SK-N-SH (cell line): ENCODE data around the gene ILDR1. TPM values are rescaled to one million over a fixed set of nuclear protein-coding genes. Genes with fewer than 3 reads are reported as not detected.
A peak's percentile ranks its signal among the peaks of the same experiment; 100 is the strongest.

Experiments
- CTCF ChIA-PET: fragments of 300-600, 350-600 bp; formaldehyde crosslinking; extraction: SDS; loops from one replicate; lab custom pipeline; 2021; lab: Yijun Ruan, JAX
- POLR2A ChIA-PET: fragments of 350-600 bp; sonication (Branson Sonifier 250); formaldehyde crosslinking; extraction: SDS; loops from one replicate; lab custom pipeline; 2020; ENCODE audit warnings: antibody characterized with exemption, inconsistent platforms; lab: Yijun Ruan, JAX
- DNase-seq: peaks from one replicate; pipeline ENCODE4 v3.0.0; 2012
- H2AFZ ChIP-seq: fragments of 200-600 bp; sonication (generic); 2 replicates; pipeline ENCODE4 v1.8.1; 2016; ENCODE audit warnings: antibody characterized with exemption, mild to moderate bottlenecking, low read depth
- H3F3A ChIP-seq: fragments of 200-600 bp; sonication (generic); replicated peaks from 2 replicates; pipeline ENCODE3; 2016; ENCODE audit warnings: antibody characterized with exemption, mild to moderate bottlenecking; ENCODE audit not compliant: insufficient read depth
- H3K27ac ChIP-seq, 2 experiments: fragments of 200-500 bp in 1 of 2; fragments of 200-600 bp in 1 of 2; sonication (Bioruptor generic) in 1 of 2; sonication (generic), shearing (Covaris generic) in 1 of 2; 2 replicates each; pipeline versions ENCODE4 v1.5.1 to v1.6.1; 2014 to 2016; ENCODE audit warnings: low read depth in 2 of 2, inconsistent platforms in 1 of 2, low read length in 1 of 2, mild to moderate bottlenecking in 1 of 2, mixed read lengths in 1 of 2
- H3K27me3 ChIP-seq: fragments of 200-600 bp; sonication (generic), shearing (Covaris generic); 2 replicates; pipeline ENCODE4 v1.6.1; 2016; ENCODE audit warnings: mixed run types; ENCODE audit not compliant: insufficient read depth
- H3K36me3 ChIP-seq, 2 experiments: fragments of 200-500 bp in 1 of 2; fragments of 200-600 bp in 1 of 2; sonication (Bioruptor generic) in 1 of 2; sonication (generic) in 1 of 2; replicated peaks in 1 of 2; 2 replicates each; pipeline versions ENCODE3 to v1.5.1; 2014 to 2016; ENCODE audit warnings: low read length in 1 of 2, mild to moderate bottlenecking in 1 of 2; ENCODE audit not compliant: insufficient read depth in 2 of 2, control insufficient read depth in 1 of 2
- H3K4me1 ChIP-seq, 2 experiments: fragments of 200-500 bp in 1 of 2; fragments of 200-600 bp in 1 of 2; sonication (Bioruptor generic) in 1 of 2; sonication (generic), shearing (Covaris generic) in 1 of 2; 2 replicates each; pipeline versions ENCODE4 v1.5.1 to v1.6.1; 2014 to 2016; ENCODE audit warnings: low read depth in 1 of 2, low read length in 1 of 2, mixed run types in 1 of 2; ENCODE audit not compliant: insufficient read depth in 2 of 2, control insufficient read depth in 1 of 2
- H3K4me2 ChIP-seq: fragments of 200-600 bp; sonication (generic), shearing (Covaris generic); 2 replicates; pipeline ENCODE4 v1.6.1; 2017; ENCODE audit warnings: mixed run types
- H3K4me3 ChIP-seq, 2 experiments: fragments of 200-500 bp in 1 of 2; fragments of 200-600 bp in 1 of 2; sonication (Bioruptor generic) in 1 of 2; sonication (generic), shearing (Covaris generic) in 1 of 2; 2 replicates each; pipeline versions ENCODE4 v1.5.1 to v1.8.1; 2014 to 2016; ENCODE audit warnings: low read depth in 2 of 2, inconsistent platforms in 1 of 2, low read length in 1 of 2, mild to moderate bottlenecking in 1 of 2, mixed read lengths in 1 of 2, moderate library complexity in 1 of 2
- H3K79me2 ChIP-seq: fragments of 200-600 bp; sonication (generic); 2 replicates; pipeline ENCODE4 v1.8.1; 2017; ENCODE audit warnings: mild to moderate bottlenecking; ENCODE audit not compliant: insufficient read depth
- H3K9ac ChIP-seq: fragments of 200-600 bp; sonication (generic); 2 replicates; pipeline ENCODE4 v1.6.1; 2017; ENCODE audit warnings: mixed run types
- H3K9me2 ChIP-seq: fragments of 200-600 bp; sonication (generic); 2 replicates; pipeline ENCODE4 v1.6.1; 2017; ENCODE audit warnings: mixed run types
- H3K9me3 ChIP-seq: fragments of 200-600 bp; sonication (generic); 2 replicates; pipeline ENCODE4 v1.6.1; 2017; ENCODE audit warnings: mixed run types, mild to moderate bottlenecking, moderate library complexity
- H4K20me1 ChIP-seq: fragments of 200-600 bp; sonication (generic); 2 replicates; pipeline ENCODE4 v1.6.1; 2017; ENCODE audit warnings: mild to moderate bottlenecking, mixed run types; ENCODE audit not compliant: insufficient read depth
- CHD2 ChIP-seq: fragments of 150-350 bp; IDR thresholded peaks from 2 replicates; pipeline ENCODE4 v1.6.1; 2018; ENCODE audit warnings: low read length; ENCODE audit not compliant: partially characterized antibody
- CTCF ChIP-seq: fragments of 200-600 bp; sonication (generic); IDR thresholded peaks from 2 replicates; pipeline ENCODE4 v1.6.1; 2017; ENCODE audit warnings: antibody characterized with exemption, mild to moderate bottlenecking, moderate library complexity
- ELF1 ChIP-seq: IDR thresholded peaks from 2 replicates; pipeline ENCODE4 v1.4.0; 2012
- FOXM1 ChIP-seq: IDR thresholded peaks from 2 replicates; pipeline ENCODE4 v1.4.0; 2012; ENCODE audit warnings: low read depth, mild to moderate bottlenecking
- GABPA ChIP-seq: IDR thresholded peaks from 2 replicates; pipeline ENCODE4 v1.4.0; 2012; ENCODE audit warnings: low read depth, mild to moderate bottlenecking
- MAX ChIP-seq: IDR thresholded peaks from 2 replicates; pipeline ENCODE4 v1.4.0; 2012; ENCODE audit warnings: low read depth
- MEF2A ChIP-seq: IDR thresholded peaks from 2 replicates; pipeline ENCODE4 v1.4.0; 2012; ENCODE audit warnings: low read depth, borderline replicate concordance
- REST ChIP-seq: IDR thresholded peaks from 2 replicates; pipeline ENCODE4 v1.6.1; 2012; ENCODE audit warnings: mild to moderate bottlenecking, low read depth, low read length, moderate library complexity
- SMC3 ChIP-seq: IDR thresholded peaks from 2 replicates; pipeline ENCODE4 v1.6.1; 2012; ENCODE audit warnings: low read depth, low read length, improper control_type of control experiment
- TAF1 ChIP-seq: IDR thresholded peaks from 2 replicates; pipeline ENCODE4 v1.6.1; 2012; ENCODE audit warnings: low read depth, mild to moderate bottlenecking, low read length, moderate library complexity, borderline replicate concordance
- TEAD4 ChIP-seq: IDR thresholded peaks from 2 replicates; pipeline ENCODE4 v1.4.0; 2012; ENCODE audit warnings: mild to moderate bottlenecking, borderline replicate concordance; ENCODE audit not compliant: insufficient read depth
- YY1 ChIP-seq: IDR thresholded peaks from 2 replicates; pipeline ENCODE4 v1.4.0; 2012; ENCODE audit warnings: low read depth, mild to moderate bottlenecking
- WGBS: methylation state at CpG from one replicate; pipeline ENCODE4 v1.1.6; 2017; ENCODE audit warnings: low lambda C conversion rate; 5-methylcytosine and 5-hydroxymethylcytosine counted together
- polyA plus RNA-seq, 3 experiments: library from polyadenylated mRNA; depleted of rRNA; stranded (reverse); fragments of >200 nt; gene quantifications; 2 replicates each; pipeline ENCODE4 v1.2.3, GENCODE V29; 2012

The ILDR1 gene
- polyA plus RNA-seq, 1 of the 3 experiments (the other 2 are of a cell fraction) = 0.02 TPM

GRCh38 chr3:121979246-121979645, 42.8 kb downstream of the ILDR1 start (continued):
- TF ChIP-seq MAX = no peak

- CTCF ChIA-PET = no interaction called here
- Histone ChIP-seq H3K27me3 (no peaks in the 10 kb centered on the region), H3K4me3 (no peak overlapping the region), H3K4me2 (no peak overlapping the region), H3K36me3 (no peaks in the 10 kb centered on the region), H3K9me3 (no peaks in the 10 kb centered on the region), H4K20me1 (no peaks in the 10 kb centered on the region), H3K4me1 (no peaks in the 10 kb centered on the region), H3K79me2 (no peaks in the 10 kb centered on the region), H3K9me2 (no peaks in the 10 kb centered on the region), H3K27ac (no peak overlapping the region), H3F3A (no peaks in the 10 kb centered on the region), H3K9ac (no peak overlapping the region), H2AFZ (no peak overlapping the region)
- POLR2A ChIA-PET = no interaction called here
- TF ChIP-seq TAF1 = no peak
- no peak for TF ChIP-seq YY1
- no peak for TF ChIP-seq MEF2A
- TF ChIP-seq FOXM1 = no peak
- TF ChIP-seq CHD2 = no peak
- TF ChIP-seq TEAD4 = no peak
- no peak for TF ChIP-seq ELF1
- no peak for TF ChIP-seq SMC3
- no peak for TF ChIP-seq GABPA
- TF ChIP-seq REST = no peak
- DNase-seq = no peak
- 5% methylated on average over 1 of the region's 1 CpG for WGBS
Observed at GRCh38 chr3:121976727-121977126, 45.3 kb downstream of the ILDR1 start.

GRCh38 chr3:121975702-121976302, 46.2 kb downstream of the ILDR1 start:
- H3K9me2 ChIP-seq = no peaks in the 10 kb centered on the region
- H2AFZ ChIP-seq = no peak overlapping the region
- H3K4me3 ChIP-seq = no peak overlapping the region
- no peaks in the 10 kb centered on the region for H3K27me3 ChIP-seq
- no peaks in the 10 kb centered on the region for H3F3A ChIP-seq
- H3K9ac ChIP-seq = no peak overlapping the region
- no peaks in the 10 kb centered on the region for H4K20me1 ChIP-seq
- H3K4me2 ChIP-seq = no peak overlapping the region
- no peaks in the 10 kb centered on the region for H3K36me3 ChIP-seq
- ChIA-PET CTCF (interaction anchor here (1.6 kb wide), 1 partner anchor 20 kb away, joined by 6 read pairs; no protein-coding TSS in a partner anchor), POLR2A (no interaction called here)
- H3K9me3 ChIP-seq = no peaks in the 10 kb centered on the region
- no peak for DNase-seq
- H3K79me2 ChIP-seq = no peaks in the 10 kb centered on the region
- TF ChIP-seq YY1 = no peak
- TF ChIP-seq CTCF = peak; percentile 15; the same call in 1 of the 2 replicates
- H3K27ac ChIP-seq = no peak overlapping the region
- 30% methylated on average over 1 of the region's 1 CpG for WGBS
- no peaks in the 10 kb centered on the region for H3K4me1 ChIP-seq
